Liver (tissue), 9 donors: Measurements from ENCODE around the gene ACTN4. TPM values are rescaled to one million over a fixed set of nuclear protein-coding genes. Genes with fewer than 3 reads are reported as not detected.

Experiments
- DNase-seq: peaks from one replicate; pipeline ENCODE4 v3.0.0-alpha.2; 2017; ENCODE audit warnings: low spot score
- H3K27ac ChIP-seq, 2 donors: one replicate each; pipeline ENCODE4 v1.7.0; 2013; ENCODE audit warnings: inconsistent platforms in 2 of 2, low read length in 2 of 2, control low read depth in 1 of 2, low read depth in 1 of 2, mild to moderate bottlenecking in 1 of 2
- H3K27me3 ChIP-seq, 4 donors: one replicate each; pipeline versions ENCODE4 v1.6.1 to v1.7.0; 2013; ENCODE audit warnings: low read length in 3 of 4, inconsistent platforms in 1 of 4, mild to moderate bottlenecking in 1 of 4, moderate library complexity in 1 of 4; ENCODE audit not compliant: control insufficient read depth in 4 of 4, insufficient read depth in 4 of 4
- H3K36me3 ChIP-seq, 4 donors: one replicate each; pipeline versions ENCODE4 v1.6.1 to v1.7.0; 2013; ENCODE audit warnings: low read length in 3 of 4, mild to moderate bottlenecking in 3 of 4, low read depth in 1 of 4, moderate library complexity in 1 of 4; ENCODE audit not compliant: control insufficient read depth in 4 of 4, insufficient read depth in 3 of 4
- H3K4me1 ChIP-seq, 4 donors: one replicate each; pipeline versions ENCODE4 v1.6.1 to v1.7.0; 2013; ENCODE audit warnings: low read length in 3 of 4, mild to moderate bottlenecking in 3 of 4, moderate library complexity in 1 of 4; ENCODE audit not compliant: control insufficient read depth in 4 of 4, insufficient read depth in 4 of 4
- H3K4me3 ChIP-seq, 3 donors: one replicate each; pipeline versions ENCODE4 v1.6.1 to v1.7.0; 2013; ENCODE audit warnings: low read length in 3 of 3, control low read depth in 1 of 3, low read depth in 1 of 3, mild to moderate bottlenecking in 1 of 3
- H3K9ac ChIP-seq, 2 donors: one replicate each; pipeline ENCODE4 v1.7.0; 2013; ENCODE audit warnings: low read length in 2 of 2, mild to moderate bottlenecking in 2 of 2, moderate library complexity in 2 of 2, control low read depth in 1 of 2, low read depth in 1 of 2
- H3K9me3 ChIP-seq, 4 donors: one replicate each; pipeline versions ENCODE4 v1.6.1 to v1.7.0; 2013; ENCODE audit warnings: low read length in 3 of 4; ENCODE audit not compliant: control insufficient read depth in 4 of 4
- EGR1 ChIP-seq, 2 donors: IDR thresholded peaks; 2 replicates each; pipeline ENCODE4 v1.6.1; 2016 to 2018; ENCODE audit warnings: antibody characterized with exemption in 2 of 2, low read depth in 2 of 2
- FOXA1 ChIP-seq: IDR thresholded peaks from 2 replicates; pipeline ENCODE4 v1.6.1; 2016; ENCODE audit warnings: antibody characterized with exemption
- FOXA2 ChIP-seq: IDR thresholded peaks from 2 replicates; pipeline ENCODE4 v1.6.1; 2016; ENCODE audit warnings: antibody characterized with exemption
- HNF4A ChIP-seq, 2 donors: conservative IDR thresholded peaks; 2 replicates each; pipeline ENCODE4 v1.6.1; 2016; ENCODE audit warnings: antibody characterized with exemption in 2 of 2, mild to moderate bottlenecking in 2 of 2
- HNF4G ChIP-seq: IDR thresholded peaks from 2 replicates; pipeline ENCODE4 v1.6.1; 2016; ENCODE audit warnings: antibody characterized with exemption
- JUND ChIP-seq, 2 donors: IDR thresholded peaks; 2 replicates each; pipeline ENCODE4 v1.6.1; 2016; ENCODE audit warnings: antibody characterized with exemption in 2 of 2
- NR2F2 ChIP-seq: IDR thresholded peaks from 2 replicates; pipeline ENCODE4 v1.6.1; 2016; ENCODE audit warnings: antibody characterized with exemption
- RAD21 ChIP-seq, 2 donors: IDR thresholded peaks; 2 replicates each; pipeline ENCODE4 v1.6.1; 2016; ENCODE audit warnings: antibody characterized with exemption in 2 of 2, mild to moderate bottlenecking in 2 of 2
- RXRA ChIP-seq, 2 donors: IDR thresholded peaks; 2 replicates each; pipeline ENCODE4 v1.6.1; 2017 to 2018; ENCODE audit warnings: antibody characterized with exemption in 2 of 2, mild to moderate bottlenecking in 1 of 2
- SP1 ChIP-seq: IDR thresholded peaks from 2 replicates; pipeline ENCODE4 v1.6.1; 2018; ENCODE audit warnings: antibody characterized with exemption, mild to moderate bottlenecking
- TAF1 ChIP-seq: conservative IDR thresholded peaks from 2 replicates; pipeline ENCODE4 v1.6.1; 2016; ENCODE audit warnings: antibody characterized with exemption, mild to moderate bottlenecking
- YY1 ChIP-seq: IDR thresholded peaks from 2 replicates; pipeline ENCODE4 v1.6.1; 2016; ENCODE audit warnings: antibody characterized with exemption, mild to moderate bottlenecking
- ZBTB33 ChIP-seq: IDR thresholded peaks from 2 replicates; pipeline ENCODE4 v1.6.1; 2016; ENCODE audit warnings: antibody characterized with exemption
- WGBS: extraction: QIAGEN DNeasy Blood & Tissue Kit; methylation state at CpG from one replicate; pipeline ENCODE4 v1.1.7; 2013; 5-methylcytosine and 5-hydroxymethylcytosine counted together
- polyA plus RNA-seq, 2 donors: library from polyadenylated mRNA; stranded (reverse) in 1 of 2; unstranded in 1 of 2; fragments of 200-250 nt in 1 of 2; fragments of >200 nt in 1 of 2; fragmentation: Nextera tagmentation in 1 of 2; extraction: Ambion mirVana in 1 of 2; gene quantifications; one replicate each; pipeline versions ENCODE4 v1.2.1 to v1.2.3, GENCODE V29; 2013 to 2015
- total RNA-seq, 2 donors: library from RNA; depleted of rRNA; stranded (reverse); fragments of >200 nt; gene quantifications; one replicate each; pipeline ENCODE4 v1.2.3, GENCODE V29; 2014
- TF ChIP-seq, protein P1 (sequence below): IDR thresholded peaks from 2 replicates; pipeline ENCODE4 v1.6.1; 2016; ENCODE audit warnings: antibody characterized with exemption, mild to moderate bottlenecking
- TF ChIP-seq, protein P2 (sequence below): IDR thresholded peaks from 2 replicates; pipeline ENCODE4 v1.6.1; 2016; ENCODE audit warnings: antibody characterized with exemption
- TF ChIP-seq, protein P3 (sequence below): IDR thresholded peaks from 2 replicates; pipeline ENCODE4 v1.6.1; 2016; ENCODE audit warnings: antibody characterized with exemption
- TF ChIP-seq, protein P4 (sequence below): fragments of 150-350 bp; IDR thresholded peaks from 2 replicates; pipeline ENCODE4 v1.5.1; 2017; ENCODE audit warnings: improper control_type of control experiment, low read depth, low read length; ENCODE audit not compliant: missing input control
- donor health status: healthy.
- donor health status: healthy.
- donor health status: healthy.
- donor health status: healthy.
- donor health status: healthy.

ACTN4 gene
- total and polyA plus RNA-seq, 4 donors, result 35.4 to 164 (median 98.7) TPM

GRCh38 chr19:38705197-38706019 lies 58.0 kb downstream of the ACTN4 start:
- H3K4me1 ChIP-seq, result peaks cover 11 to 61% (median 44%) of the 10 kb centered on the region in 4 donors
- TF ChIP-seq, protein P1, sequence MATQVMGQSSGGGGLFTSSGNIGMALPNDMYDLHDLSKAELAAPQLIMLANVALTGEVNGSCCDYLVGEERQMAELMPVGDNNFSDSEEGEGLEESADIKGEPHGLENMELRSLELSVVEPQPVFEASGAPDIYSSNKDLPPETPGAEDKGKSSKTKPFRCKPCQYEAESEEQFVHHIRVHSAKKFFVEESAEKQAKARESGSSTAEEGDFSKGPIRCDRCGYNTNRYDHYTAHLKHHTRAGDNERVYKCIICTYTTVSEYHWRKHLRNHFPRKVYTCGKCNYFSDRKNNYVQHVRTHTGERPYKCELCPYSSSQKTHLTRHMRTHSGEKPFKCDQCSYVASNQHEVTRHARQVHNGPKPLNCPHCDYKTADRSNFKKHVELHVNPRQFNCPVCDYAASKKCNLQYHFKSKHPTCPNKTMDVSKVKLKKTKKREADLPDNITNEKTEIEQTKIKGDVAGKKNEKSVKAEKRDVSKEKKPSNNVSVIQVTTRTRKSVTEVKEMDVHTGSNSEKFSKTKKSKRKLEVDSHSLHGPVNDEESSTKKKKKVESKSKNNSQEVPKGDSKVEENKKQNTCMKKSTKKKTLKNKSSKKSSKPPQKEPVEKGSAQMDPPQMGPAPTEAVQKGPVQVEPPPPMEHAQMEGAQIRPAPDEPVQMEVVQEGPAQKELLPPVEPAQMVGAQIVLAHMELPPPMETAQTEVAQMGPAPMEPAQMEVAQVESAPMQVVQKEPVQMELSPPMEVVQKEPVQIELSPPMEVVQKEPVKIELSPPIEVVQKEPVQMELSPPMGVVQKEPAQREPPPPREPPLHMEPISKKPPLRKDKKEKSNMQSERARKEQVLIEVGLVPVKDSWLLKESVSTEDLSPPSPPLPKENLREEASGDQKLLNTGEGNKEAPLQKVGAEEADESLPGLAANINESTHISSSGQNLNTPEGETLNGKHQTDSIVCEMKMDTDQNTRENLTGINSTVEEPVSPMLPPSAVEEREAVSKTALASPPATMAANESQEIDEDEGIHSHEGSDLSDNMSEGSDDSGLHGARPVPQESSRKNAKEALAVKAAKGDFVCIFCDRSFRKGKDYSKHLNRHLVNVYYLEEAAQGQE, result no peak
- TF ChIP-seq NR2F2 (peak; percentile 52), SP1 (no peak)
- WGBS, result 85% methylated on average over 22 of the region's 22 CpGs

GRCh38 chr19:38706792-38707511 lies 59.5 kb downstream of the ACTN4 start:
- Histone ChIP-seq H3K27ac (peak overlapping the region; percentile 38 to 55), H3K9me3 (no peaks in the 10 kb centered on the region), H3K4me3 (no peak overlapping the region), H3K9ac (no peak overlapping the region), H3K27me3 (no peaks in the 10 kb centered on the region), H3K36me3 (peaks cover 24 to 64% (median 34%) of the 10 kb centered on the region in 4 donors), H3K4me1 (peaks cover 7 to 64% (median 45%) of the 10 kb centered on the region in 4 donors)
- no peak for DNase-seq
- TF ChIP-seq RXRA (IDR thresholded peaks at IDR 0.05) (no peak), HNF4A (conservative IDR thresholded peaks at IDR 0.05) (no peak), YY1 (no peak), FOXA1 (no peak)
- TF ChIP-seq, protein P2, sequence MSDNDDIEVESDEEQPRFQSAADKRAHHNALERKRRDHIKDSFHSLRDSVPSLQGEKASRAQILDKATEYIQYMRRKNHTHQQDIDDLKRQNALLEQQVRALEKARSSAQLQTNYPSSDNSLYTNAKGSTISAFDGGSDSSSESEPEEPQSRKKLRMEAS, result no peak
- 82% methylated on average over 16 of the region's 16 CpGs for WGBS

More at GRCh38 chr19:38705197-38706019, 58.0 kb downstream of the ACTN4 start:
- no peak for DNase-seq
- Histone ChIP-seq H3K36me3 (peaks cover 20 to 54% (median 31%) of the 10 kb centered on the region in 4 donors), H3K9ac (no peak overlapping the region), H3K4me3 (no peak overlapping the region), H3K27ac (no peak overlapping the region), H3K9me3 (no peaks in the 10 kb centered on the region), H3K27me3 (no peaks in the 10 kb centered on the region)

DNA sequence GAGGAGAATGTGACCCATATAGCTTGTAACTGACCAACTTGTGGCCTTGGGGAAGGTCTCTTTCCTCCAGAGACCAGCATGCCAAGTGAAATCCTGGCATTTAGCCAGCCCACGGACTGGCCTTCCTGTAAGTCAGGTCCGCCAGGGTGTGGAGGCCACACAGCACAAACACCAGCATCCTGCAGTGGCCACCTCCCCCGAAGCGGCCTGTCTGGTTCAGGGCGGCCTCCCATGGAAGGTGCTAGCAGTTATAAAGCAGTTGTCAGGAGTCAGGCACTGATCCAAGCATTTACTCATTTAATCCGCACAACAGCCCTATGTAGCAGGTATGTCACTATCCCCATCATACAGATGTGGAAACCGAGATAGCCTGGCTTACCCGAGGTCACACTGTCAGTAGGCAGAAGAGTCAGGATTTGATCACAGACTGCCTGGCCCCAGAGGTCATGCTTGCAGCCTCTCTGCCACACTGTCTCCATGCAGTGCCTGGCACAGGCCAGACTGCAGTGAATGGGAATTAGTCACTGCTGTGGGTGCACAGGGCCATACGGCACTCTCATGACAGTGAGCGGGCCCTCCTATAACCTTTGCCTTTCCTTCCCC lies 60.2 kb downstream of the ACTN4 start:
- H3K4me1 ChIP-seq, result peaks cover 11 to 68% (median 50%) of the 10 kb centered on the region in 4 donors
- H3K27me3 ChIP-seq, result no peaks in the 10 kb centered on the region
- H3K4me3 ChIP-seq, result no peak overlapping the region
- no peaks in the 10 kb centered on the region for H3K9me3 ChIP-seq
- H3K36me3 ChIP-seq, result peaks cover 24 to 64% (median 34%) of the 10 kb centered on the region in 4 donors
- 63% methylated on average over 10 of the region's 10 CpGs for WGBS
- no peak for DNase-seq
- TF ChIP-seq RXRA (IDR thresholded peaks at IDR 0.05), result peak in 1 of 2 donors; percentile 39
- no peak for TF ChIP-seq TAF1
- no peak for TF ChIP-seq JUND (IDR thresholded peaks at IDR 0.05)
- peak; percentile 40 to 59 for TF ChIP-seq RAD21 (IDR thresholded peaks at IDR 0.05)
- TF ChIP-seq HNF4A (conservative IDR thresholded peaks at IDR 0.05), result no peak
- TF ChIP-seq, protein P3, sequence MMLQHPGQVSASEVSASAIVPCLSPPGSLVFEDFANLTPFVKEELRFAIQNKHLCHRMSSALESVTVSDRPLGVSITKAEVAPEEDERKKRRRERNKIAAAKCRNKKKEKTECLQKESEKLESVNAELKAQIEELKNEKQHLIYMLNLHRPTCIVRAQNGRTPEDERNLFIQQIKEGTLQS, result no peak
- TF ChIP-seq NR2F2, result peak; percentile 69
- no peak for TF ChIP-seq HNF4G
- no peak for TF ChIP-seq ZBTB33
- TF ChIP-seq, protein P4, sequence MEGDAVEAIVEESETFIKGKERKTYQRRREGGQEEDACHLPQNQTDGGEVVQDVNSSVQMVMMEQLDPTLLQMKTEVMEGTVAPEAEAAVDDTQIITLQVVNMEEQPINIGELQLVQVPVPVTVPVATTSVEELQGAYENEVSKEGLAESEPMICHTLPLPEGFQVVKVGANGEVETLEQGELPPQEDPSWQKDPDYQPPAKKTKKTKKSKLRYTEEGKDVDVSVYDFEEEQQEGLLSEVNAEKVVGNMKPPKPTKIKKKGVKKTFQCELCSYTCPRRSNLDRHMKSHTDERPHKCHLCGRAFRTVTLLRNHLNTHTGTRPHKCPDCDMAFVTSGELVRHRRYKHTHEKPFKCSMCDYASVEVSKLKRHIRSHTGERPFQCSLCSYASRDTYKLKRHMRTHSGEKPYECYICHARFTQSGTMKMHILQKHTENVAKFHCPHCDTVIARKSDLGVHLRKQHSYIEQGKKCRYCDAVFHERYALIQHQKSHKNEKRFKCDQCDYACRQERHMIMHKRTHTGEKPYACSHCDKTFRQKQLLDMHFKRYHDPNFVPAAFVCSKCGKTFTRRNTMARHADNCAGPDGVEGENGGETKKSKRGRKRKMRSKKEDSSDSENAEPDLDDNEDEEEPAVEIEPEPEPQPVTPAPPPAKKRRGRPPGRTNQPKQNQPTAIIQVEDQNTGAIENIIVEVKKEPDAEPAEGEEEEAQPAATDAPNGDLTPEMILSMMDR, result no peak
- no peak for TF ChIP-seq FOXA2
- no peak for TF ChIP-seq FOXA1
- TF ChIP-seq EGR1 (IDR thresholded peaks at IDR 0.05; ENCODE audit: low read depth in 2 of 2), result no peak
- peak overlapping the region; percentile 38 to 55 for H3K27ac ChIP-seq
- H3K9ac ChIP-seq, result no peak overlapping the region
